ENCODE results near the gene SDR42E2. TPM values are rescaled to one million over a fixed set of nuclear protein-coding genes. Genes with fewer than 3 reads are reported as not detected.
"Not testable (repeated sequence)": the region's sequence is repeated elsewhere in the genome, so short reads cannot be mapped to it uniquely, and the experiment has no call there.

Gene SDR42E2
- not detected in 2 replicates for total RNA-seq (2014; rRNA removed; shearing (Covaris generic))
- polyA plus RNA-seq (2015; cell fraction: cytosol; rRNA removed), result not detected in 2 replicates
- not detected in 2 replicates for polyA plus RNA-seq (2015; cell fraction: nucleus; rRNA removed)

DNA sequence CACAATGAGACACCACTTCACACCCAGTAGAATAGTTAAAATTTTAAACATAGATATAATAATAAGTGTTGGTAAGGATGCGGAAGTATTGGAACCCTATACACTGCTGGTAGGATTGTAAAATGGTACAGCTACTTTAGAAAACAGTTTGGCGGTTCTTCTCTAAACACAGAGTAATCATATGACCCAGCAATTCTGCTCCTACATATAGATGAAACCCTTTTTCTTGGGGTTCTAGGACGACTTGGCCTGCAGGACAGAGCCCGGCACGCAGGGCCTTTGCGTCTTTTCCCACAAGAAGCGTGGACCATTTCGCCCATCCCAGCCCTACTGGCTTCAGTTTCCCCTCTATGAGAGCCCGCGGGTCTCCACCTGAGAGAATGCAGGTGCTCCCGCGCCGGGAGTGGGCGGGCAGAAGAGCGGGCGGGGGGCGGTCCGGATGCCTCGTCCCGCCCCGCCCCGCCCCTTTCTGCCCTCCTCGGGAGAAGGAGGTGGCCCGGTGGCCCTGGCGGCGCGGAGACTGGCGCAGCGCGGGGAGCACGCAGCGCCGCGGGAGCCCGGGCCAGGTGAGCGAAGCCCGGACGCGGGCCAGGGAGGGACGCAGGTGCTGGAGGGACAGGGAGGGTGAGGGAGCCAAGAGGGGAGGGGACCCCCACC lies at the start of gene SDR42E2:
TSS of gene SDR42E2 (plus strand) at position 508 of the 657 bp plus-strand sequence. CDS start 3,077 bp downstream, outside the sequence.
- DNase-seq (ENCODE audit: low read depth), result no peak

DNA sequence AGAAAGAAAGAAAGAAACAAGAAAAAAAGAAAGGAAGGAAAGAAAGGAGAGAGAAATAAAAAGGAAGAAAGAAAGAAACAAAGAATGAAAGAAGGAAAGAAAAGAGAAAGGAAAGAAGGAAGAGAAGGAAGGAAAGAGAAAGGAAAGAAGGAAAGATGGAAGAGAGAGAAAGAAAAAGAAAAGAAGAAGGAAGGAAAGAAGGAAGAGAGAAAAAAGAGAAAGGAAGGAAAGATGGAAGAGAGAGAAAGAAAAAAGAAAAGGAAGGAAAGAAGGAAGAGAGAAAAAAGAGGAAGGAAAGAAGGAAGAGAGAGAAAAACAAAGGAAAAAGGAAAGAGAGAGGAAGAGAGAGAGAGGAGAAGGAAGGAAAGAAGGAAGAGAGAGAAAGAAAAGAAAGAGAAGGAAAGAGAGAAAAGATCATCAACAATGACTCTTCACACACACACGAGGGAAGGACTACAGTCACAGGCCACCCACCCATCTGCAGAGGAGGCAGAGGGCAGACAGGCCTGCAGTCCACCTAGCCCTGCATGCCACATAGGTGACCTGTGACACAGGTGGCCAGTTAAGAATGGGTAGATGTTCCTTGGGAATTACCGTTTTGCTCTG lies 46.1 kb upstream of the SDR42E2 start:
- DNase-seq (ENCODE audit: low read depth), result no peak

DNA sequence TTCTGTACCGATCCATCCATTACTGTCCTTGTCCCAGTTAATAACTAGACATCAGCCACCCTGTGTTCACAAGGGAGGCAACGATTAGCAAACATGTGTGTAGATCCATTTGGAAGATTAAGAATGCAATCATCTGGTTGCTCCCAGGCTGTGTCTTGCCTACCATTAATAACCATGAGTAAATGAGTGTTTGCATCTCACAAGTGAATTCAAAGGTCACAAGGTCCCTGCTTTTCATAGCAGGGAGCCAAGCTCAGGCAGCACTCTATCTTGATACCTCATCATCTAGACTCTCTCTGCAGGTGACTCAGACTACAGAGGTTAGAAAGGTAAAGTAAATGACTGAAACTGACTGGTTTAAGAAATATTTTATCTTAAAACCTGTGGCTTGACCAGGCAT lies 44.7 kb upstream of the SDR42E2 start:
- no peak for DNase-seq (ENCODE audit: low read depth)

DNA sequence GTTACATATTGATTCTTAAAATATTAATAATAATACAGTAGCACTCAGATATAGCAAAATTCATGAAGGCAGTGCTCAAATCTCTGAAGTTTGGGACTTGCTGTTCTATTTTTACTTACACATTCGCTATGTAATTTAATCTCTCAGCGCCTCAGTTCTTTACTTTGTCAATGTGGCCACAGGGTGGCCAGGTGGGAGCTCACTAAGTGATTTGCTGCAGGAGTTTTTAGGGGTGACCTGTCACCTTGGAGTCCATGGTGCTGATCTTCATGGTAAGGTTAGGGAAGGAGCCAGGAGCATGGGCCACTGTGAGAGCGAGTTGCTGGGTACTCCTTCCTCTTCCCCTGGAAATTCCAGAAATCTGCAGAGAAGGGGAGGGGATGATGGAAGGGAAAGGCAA lies 41.9 kb upstream of the SDR42E2 start:
- DNase-seq (ENCODE audit: low read depth), result no peak

DNA sequence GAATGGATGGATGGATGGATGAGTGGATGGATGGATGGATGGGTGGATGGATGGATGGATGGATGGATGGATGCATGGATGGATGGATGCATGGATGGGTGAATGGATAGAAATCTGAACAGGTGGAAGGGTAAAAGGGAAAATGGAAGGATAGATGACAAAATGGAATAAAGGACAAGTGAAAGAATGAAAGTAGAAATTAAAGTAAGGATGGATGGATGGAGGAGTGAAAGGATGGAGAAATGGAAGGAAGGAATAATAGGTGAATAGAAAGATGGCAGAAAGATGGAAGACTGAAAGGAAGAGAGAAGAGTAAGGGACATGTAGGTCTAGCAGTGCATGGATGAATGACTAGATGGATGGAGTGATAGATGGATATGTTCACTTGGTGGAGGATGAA lies 40.1 kb upstream of the SDR42E2 start:
- no peak for DNase-seq (ENCODE audit: low read depth)

DNA sequence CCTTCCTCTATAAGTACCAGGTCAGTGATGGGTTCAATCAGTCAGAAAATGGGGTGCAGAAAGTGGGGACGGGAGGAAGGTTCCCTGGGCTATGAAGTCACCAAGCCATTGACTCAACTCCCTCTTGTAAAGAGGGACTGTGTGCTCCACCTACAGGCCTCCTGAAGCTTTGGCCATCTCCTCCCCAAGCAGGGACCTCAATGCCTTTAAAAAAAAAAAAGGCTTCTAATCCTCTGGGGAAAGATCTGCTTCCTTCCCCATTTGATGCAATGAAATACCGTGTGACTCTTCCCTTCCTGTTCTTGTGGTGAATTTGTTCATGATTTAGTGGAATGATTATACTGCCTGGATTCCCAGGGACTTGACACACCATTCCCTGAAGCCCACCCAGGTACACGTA lies 39.2 kb upstream of the SDR42E2 start:
- DNase-seq (ENCODE audit: low read depth), result peak; percentile 44

DNA sequence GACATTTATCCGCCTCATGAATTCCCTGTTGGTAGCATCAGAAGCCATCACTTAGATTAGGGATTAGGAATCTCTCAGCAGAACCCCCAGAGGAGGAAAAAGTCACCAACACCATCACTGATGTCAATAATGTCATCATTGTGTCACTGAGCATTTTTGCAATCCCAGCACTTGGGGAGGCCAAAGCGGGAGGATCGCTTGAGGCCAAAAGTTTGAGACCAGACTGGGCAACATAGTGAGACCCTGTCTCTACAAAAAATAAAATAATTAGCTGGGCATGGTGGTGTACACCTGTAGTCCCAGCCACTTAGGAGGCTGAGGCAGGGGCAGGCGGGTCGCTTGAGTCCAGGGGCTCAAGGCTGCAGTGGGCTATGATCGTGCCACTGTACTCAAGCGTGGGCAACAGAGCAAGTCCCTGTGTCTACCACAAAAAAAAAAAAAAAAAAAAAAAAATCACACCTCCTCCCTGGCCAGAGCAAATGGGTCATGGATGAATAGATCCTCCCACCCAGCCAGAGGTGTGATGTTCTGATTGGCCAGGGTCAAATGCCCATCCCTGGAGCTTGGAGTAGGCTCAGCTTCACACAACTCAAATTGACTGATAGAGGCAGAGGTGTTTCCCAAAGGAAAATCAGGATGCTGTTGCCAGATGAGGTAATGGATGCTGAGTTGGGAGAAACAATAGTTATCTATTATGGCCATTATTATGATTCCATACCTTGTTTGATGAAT lies 38.4 kb upstream of the SDR42E2 start:
- no peak for DNase-seq (ENCODE audit: low read depth)

DNA sequence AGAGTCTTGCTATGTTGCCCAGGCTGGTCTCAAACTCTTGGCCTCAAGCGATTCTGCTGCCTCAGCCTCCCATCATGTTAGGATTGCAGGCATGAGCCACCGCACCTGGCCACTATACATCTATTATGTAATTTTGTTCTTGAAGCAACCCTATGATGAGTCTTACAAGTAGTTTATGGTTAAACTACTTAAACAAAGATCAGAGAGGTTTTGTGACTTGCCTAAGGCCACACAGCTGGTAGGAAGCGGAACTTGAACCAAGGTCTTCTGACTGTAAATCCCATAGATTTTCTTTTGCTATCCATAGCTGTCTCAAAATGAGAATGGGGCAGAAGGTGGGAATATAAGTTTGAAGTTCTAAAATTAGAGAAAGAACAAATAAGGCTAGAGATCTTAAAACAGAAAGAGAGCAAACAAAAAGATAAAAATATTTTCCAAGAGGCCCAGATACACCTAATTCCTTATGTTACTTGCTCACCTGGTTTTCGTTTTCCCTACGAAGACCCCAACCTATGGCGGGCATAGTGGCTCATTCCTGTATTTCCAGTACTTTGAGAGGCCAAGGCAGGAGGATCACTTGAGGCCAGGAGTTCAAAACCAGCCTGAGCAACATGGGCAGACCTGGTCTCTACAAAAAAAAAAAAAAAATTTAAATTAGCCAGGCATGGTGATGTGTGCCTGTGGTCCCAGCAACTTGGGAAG lies 37.6 kb upstream of the SDR42E2 start:
- no peak for DNase-seq (ENCODE audit: low read depth)

DNA sequence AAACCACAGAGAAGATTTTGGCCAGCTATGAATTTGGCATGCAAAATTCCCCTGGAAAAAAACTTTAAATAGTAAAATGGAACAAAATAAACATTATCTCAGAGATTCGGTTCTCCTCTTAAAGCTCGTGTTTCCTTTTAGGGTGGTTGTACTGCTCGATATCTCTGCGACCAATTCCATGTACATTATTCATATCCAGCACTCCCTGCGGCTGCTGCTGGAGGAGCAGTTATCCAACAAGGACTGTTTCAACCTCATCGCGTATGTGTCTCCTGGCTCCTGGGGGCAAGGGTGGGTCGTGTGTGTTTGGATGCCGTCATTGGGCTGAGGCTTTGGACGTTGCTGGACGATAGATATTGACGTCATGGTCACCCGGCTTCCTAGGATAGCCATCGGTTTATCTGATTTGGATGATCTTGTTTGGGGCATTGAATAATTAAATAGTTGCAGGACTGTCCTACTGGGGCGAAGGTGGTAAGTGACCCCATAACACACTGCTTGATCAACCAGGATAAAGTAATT lies 36.2 kb upstream of the SDR42E2 start:
- DNase-seq (ENCODE audit: low read depth), result peak; percentile 13

DNA sequence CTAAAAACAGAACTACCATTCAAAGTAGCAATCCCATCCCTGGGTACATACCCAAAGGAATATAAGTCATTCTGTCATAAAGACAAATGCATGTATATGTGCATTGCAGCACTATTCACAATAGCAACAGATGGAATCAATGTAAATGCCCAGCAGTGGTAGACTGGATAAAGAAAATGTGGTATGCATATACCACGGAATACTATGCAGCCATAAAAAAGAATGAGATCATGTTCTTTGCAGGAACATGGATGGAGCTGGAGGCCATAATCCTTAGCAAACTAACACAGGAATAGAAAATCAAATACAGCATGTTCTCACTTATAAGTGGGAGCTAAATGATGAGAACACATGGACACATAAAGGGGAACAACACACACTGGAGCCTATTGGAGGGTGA lies 33.8 kb upstream of the SDR42E2 start:
- DNase-seq (ENCODE audit: low read depth), result not testable (repeated sequence)

DNA sequence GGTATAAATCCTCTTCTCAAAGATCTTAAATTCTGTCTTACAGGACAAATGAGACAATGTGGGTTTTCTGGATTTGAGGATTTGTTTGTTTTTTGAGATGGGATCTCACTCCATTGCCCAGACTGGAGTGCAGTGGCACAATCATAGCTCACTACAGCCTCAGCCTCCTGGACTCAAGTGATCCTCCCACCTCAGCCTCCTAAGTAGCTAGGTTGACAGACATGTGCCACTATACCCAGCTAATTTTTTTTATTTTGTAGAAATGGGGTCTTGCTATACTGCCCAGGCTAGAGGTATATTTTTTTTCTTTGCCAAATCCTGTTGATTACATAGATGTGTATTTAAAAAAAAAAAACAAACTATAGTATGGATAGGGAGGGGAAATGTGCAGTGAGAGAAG lies 31.8 kb upstream of the SDR42E2 start:
- DNase-seq (ENCODE audit: low read depth), result no peak

DNA sequence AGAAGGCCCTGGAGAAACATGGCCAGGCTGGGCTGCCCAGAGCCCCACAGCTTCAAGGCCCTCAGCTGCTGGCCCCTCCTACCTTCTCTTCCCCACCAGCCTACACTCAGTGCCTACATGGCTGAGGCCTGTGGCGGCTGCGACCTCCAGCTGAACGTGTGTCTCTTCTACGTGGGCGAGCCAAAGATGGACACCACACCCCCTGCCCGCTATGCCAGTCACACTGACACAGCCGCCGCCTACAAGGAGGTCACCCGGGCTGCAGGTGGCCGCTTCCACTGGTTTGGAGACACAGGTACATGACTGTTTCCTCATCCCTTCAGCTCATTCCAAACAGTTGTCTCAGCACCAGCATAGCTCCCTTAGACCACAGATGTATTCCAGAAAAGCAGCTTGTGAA lies 29.5 kb upstream of the SDR42E2 start:
- no peak for DNase-seq (ENCODE audit: low read depth)

DNA sequence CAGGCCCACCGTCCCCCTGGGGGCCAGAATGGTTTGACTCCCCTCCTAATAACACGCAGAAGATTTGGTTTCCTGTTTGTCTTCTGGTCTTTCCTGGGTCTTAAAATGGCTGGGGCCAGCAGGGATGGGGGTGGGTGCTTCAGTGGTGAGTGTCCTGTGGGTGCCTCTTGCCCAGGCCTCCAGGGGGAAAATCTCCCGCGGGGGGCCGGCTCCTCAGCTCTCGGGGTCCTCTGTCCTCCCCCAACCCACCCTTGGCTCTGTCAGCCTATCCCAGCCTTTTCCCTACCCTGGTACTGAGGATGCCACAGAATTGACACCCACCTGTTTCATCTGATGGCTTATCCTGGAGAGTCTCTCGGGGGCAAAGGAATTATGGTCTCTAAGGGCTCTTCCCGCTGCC lies 23.8 kb upstream of the SDR42E2 start:
- no peak for DNase-seq (ENCODE audit: low read depth)

DNA sequence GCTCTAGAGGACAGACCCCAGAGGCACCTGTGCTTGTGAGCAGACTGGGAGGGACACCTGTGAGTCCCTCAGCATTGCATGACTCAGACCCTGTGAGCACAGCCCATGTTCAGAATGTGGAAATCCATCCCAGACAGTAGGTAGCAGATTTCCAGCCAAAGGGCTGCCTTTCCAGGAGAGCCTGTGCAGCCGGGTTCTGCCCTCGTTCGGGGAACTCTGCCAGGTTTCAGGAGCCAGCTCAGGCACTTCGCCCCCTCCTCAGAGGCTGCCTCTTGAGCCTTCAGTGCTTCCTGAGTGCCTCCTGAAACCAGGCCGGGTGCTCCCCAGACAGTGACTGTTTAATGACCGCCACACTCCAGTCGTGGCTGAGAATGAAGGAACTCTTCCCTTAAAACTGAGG lies 23.3 kb upstream of the SDR42E2 start:
- no peak for DNase-seq (ENCODE audit: low read depth)

DNA sequence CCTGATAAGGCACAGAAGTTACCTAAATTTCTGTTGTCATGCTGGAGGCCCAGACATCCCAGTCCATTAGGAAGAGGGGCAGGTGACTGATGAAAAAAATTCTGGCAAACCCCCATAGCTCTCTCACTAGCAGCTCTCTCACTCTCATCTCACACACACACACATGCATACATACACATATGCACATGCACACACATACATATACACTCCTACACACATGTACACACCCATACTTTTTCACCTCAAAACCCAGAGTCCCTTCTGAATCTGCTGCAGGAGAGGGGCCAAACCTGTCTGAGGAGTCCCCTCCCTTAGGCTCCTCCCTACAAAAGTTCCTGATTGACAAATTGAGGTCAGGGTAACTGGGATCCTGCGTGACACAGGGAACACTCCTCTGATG lies 22.6 kb upstream of the SDR42E2 start:
- no peak for DNase-seq (ENCODE audit: low read depth)

DNA sequence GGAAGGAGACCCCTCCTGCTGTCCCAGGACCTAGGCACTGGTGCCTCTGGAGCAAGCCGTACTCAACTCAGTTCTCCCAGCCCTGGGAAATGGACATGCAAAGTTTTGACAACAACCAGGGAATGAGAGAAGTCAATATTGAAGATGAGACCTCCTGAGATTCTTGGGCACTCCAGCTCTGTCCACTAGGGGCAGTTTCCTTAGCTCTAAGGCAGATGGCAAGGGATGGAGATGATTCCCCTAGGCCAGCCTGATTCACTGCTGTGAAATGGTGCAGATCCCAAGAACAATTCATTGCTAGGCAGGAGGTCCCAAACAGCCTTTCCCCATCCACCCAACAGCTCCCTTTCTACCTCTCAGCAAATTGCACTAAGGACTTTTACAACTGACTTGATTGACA lies 20.5 kb upstream of the SDR42E2 start:
- DNase-seq (ENCODE audit: low read depth), result no peak

DNA sequence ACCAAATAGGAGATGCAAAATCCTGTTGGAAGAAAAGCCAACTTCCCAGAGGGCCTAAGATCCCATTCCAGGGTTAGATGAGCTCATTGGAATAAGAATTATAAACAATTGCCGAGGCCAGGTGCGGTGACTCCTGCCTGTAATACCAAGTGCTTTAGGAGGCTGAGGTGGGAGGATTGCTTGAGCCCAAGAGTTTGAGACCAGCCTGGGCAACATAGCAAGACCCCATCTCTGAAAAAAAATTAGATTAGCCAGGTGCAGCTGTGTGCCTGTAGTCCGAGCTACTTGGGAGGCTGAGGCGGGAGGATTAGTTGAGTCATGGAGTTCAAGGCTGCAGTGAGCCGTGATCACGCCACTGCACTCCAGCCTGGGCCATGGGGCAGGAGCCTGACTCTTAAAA lies 17.8 kb upstream of the SDR42E2 start:
- DNase-seq (ENCODE audit: low read depth), result no peak

DNA sequence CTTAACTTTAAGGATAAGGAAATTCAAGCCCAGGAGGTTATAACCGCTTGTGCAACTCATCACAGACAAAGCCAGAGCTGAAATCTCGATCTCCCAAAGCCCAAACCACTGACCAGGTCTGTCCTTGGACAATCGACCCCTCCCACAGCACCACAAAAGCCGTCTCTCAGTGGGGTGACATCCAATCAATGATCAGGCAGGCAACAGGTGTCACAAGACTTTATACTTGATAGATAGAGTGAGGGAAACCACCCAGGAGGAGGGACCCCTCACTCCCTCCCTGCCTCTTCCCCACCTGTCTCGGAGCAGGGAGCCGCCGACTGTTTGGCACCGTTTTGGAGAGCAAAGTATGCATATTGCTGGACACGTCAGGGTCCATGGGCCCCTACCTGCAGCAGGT lies 14.5 kb upstream of the SDR42E2 start:
- no peak for DNase-seq (ENCODE audit: low read depth)

DNA sequence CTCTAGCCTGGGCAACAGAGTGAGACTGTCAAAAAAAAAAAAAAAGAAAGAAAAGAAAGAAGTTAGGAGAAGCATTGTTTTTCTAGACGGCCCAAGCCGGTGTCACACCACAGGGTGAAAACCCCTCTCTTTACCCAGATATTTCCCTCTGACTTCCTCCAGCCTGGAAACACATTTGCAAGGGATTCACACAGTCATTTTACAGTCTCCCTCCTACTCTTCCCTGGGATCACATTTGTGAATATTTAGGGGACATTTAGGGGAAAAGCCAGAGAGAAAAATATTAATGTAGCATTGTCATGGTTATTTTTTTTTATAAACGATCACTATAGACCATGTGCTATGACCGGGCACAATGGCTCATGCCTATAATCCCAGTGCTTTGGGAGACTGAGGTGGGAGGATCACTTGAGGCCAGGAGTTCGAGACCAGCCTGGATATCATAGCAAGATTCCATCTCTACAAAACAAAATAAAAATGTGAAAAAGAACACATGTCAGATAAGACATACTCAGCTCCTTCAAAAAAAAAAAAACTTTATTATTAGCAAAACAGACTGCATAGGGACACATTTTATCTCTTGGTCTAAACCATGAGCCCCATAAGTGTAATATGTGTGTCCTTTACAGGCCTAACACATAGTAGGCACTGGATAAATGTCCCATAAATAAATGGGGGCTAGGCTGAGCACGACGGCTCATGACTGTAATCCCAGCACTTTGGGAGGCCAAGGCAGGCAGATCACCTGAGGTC lies 10.9 kb upstream of the SDR42E2 start:
- no peak for DNase-seq (ENCODE audit: low read depth)

DNA sequence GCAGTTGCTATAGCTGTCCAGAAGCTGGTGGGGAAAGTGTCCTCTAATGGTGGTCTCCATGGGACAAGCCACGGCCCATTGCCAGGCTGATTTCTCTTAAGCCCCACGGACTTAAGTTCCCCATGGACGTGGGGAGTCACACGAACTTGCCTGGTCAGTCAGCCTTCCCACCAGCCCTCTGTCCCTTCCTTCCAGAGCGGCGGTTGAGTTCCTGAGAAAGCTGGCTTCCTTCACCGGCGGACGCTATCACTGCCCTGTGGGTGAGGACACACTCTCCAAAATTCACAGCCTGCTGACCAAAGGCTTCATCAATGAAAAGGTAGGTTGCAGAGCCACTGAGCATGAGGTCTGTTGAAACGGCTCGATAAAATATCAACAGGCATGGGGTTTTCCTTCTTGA lies 10.0 kb upstream of the SDR42E2 start:
- DNase-seq (ENCODE audit: low read depth), result no peak

DNA sequence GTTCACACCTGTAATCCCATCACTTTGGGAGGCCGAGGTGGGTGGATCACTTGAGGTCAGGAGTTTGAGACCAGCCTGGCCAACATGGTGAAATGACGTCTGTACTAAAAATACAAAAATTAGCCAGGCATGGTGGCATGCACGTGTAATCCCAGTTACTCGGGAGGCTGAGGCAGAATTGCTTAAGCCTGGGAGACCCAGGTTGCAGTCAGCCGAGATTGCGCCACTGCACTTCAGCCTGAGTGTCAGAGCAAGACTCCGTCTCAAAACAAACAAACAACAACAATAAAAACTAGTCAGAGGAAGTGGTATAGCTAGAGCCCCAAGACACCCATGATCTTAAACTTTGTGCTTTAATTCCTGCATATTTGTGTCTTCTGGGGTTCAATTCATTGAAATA lies 9.2 kb upstream of the SDR42E2 start:
- not testable (repeated sequence) for DNase-seq (ENCODE audit: low read depth)

Data from HT1080 (cell line).